ENCODE results near the gene PRADC1. TPM values are rescaled to one million over a fixed set of nuclear protein-coding genes. Genes with fewer than 3 reads are reported as not detected.

PRADC1 gene
- total and polyA plus RNA-seq, 7 experiments from 2014 or later: 4.3 to 29.5 (median 8.8) TPM

GRCh38 chr2:73256618-73256922 lies 23.5 kb upstream of the PRADC1 start:
- no peak for ATAC-seq
- POLR2A ChIA-PET: no interaction called here

DNA sequence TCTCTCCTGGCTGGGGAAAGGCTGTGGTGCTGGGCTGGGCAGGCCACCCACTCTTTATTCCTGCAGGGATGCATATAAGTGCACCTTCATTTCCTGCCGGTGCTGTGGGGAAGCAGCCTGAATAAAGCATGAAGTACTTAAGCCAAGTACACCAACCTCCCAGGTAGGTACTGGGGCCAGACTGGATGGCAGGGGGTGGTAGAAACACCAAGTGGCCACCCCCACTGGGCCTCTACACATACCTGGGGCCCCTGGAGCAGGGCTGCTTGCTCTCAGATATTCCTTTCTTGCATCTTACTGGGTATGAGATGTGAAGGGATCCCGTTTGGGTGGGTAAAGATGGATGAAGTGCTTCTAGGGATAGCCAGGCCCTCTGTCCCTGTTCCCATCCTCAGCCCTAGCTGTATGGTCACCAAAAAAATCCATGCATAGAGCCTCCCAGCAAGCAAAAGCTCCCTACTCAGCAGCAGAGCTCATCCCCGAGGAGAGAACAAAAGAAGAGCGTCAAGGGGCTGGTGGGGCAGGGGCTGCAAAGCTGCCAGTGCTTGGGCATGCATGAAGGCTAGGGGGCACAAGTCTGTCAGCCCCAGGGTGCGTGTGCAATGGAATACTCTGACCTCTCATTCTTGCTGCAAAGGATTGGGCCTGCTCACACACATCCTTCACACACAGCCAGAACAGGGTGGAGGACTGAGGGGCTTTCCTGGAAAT lies 23.0 kb upstream of the PRADC1 start:
- peaks cover 0 to 18% (median 9%) of the 10 kb centered on the region in 7 donors for H3K4me1 Mint-ChIP-seq
- Histone ChIP-seq H3K27me3 (ENCODE audit: control insufficient read depth in 2 of 2, insufficient read depth in 2 of 2, low read length in 2 of 2) (no peaks in the 10 kb centered on the region), H3K9me3 (ENCODE audit: control insufficient read depth in 2 of 3, low read length in 3 of 3) (no peaks in the 10 kb centered on the region), H3K4me3 (ENCODE audit: low read length) (no peak overlapping the region), H3K4me1 (ENCODE audit: control insufficient read depth in 2 of 2, insufficient read depth in 2 of 2, low read length in 2 of 2) (peaks cover 0 to 6% of the 10 kb centered on the region in 2 donors), H3K27ac (ENCODE audit: low read depth, low read length) (no peak overlapping the region), H3K36me3 (ENCODE audit: control insufficient read depth in 2 of 3, insufficient read depth in 3 of 3, low read length in 3 of 3) (peaks cover 5 to 58% (median 13%) of the 10 kb centered on the region in 3 experiments)
- H3K27ac Mint-ChIP-seq: peak overlapping the region in 5 of 9 donors; percentile 0 to 45 (median 25)
- peaks cover 0 to 19% (median 6%) of the 10 kb centered on the region in 5 donors for H3K36me3 Mint-ChIP-seq
- DNase-seq (no peak), ATAC-seq (no peak)
- no peaks in the 10 kb centered on the region for H3K27me3 Mint-ChIP-seq
- ChIA-PET CTCF (no interaction called here), POLR2A (no interaction called here)
- intact Hi-C loops (cut with micrococcal nuclease): no loop called here
- no peak overlapping the region for H3K4me3 Mint-ChIP-seq
- H3K9me3 Mint-ChIP-seq: no peaks in the 10 kb centered on the region

More at GRCh38 chr2:73256618-73256922, 23.5 kb upstream of the PRADC1 start:
- peaks cover 0 to 6% of the 10 kb centered on the region in 2 donors for H3K4me1 ChIP-seq (ENCODE audit: control insufficient read depth in 2 of 2, insufficient read depth in 2 of 2, low read length in 2 of 2)
- Mint-ChIP-seq H3K4me3 (no peak overlapping the region), H3K36me3 (peaks cover 0 to 18% (median 5%) of the 10 kb centered on the region in 5 donors), H3K27me3 (no peaks in the 10 kb centered on the region), H3K4me1 (peaks cover 0 to 18% (median 9%) of the 10 kb centered on the region in 7 donors), H3K9me3 (no peaks in the 10 kb centered on the region), H3K27ac (peak overlapping the region in 4 of 9 donors; percentile 19 to 77 (median 48))
- DNase-seq: no peak
- CTCF ChIA-PET: no interaction called here
- H3K36me3 ChIP-seq (ENCODE audit: control insufficient read depth in 2 of 3, insufficient read depth in 3 of 3, low read length in 3 of 3): peaks cover 5 to 57% (median 13%) of the 10 kb centered on the region in 3 experiments
- no peaks in the 10 kb centered on the region for H3K9me3 ChIP-seq (ENCODE audit: control insufficient read depth in 2 of 3, low read length in 3 of 3)
- no peaks in the 10 kb centered on the region for H3K27me3 ChIP-seq (ENCODE audit: control insufficient read depth in 2 of 2, insufficient read depth in 2 of 2, low read length in 2 of 2)
- H3K4me3 ChIP-seq (ENCODE audit: low read length): no peak overlapping the region
- H3K27ac ChIP-seq (ENCODE audit: low read depth, low read length): no peak overlapping the region
- intact Hi-C loops (cut with micrococcal nuclease): no loop called here

DNA sequence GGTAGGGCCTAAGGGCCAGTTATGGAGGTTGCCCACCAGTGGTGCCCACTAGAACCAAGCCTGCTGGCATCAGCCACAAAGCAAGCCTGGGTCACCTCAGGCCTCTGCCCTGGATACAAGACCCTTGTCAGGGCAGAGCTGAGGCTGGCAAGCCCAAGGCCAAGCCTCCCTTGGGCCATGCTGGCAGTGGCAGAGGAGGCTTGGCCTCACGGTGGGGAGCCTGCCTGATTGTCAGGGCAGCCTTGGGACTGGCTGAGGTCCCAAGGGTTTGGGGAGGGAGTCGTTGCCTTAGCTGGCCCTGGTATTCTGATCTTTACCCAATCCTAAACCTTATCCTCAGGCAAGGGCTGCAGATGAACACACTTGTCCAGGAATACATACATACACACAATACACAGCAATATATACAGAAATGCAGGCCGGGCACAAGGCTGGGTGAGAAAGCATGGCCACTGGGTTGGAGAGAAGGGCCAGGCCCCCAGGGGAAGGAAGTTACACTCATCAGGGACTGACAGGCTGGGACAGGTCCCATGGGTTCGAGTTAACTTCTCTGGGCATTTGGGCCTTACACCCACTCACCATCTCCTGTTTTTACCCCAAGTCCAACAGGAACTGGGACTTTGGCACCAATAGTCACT lies 22.1 kb upstream of the PRADC1 start:
- Mint-ChIP-seq H3K36me3 (peaks cover 0 to 28% (median 13%) of the 10 kb centered on the region in 5 donors), H3K27me3 (no peaks in the 10 kb centered on the region), H3K9me3 (no peaks in the 10 kb centered on the region), H3K27ac (peak overlapping the region in 2 of 9 donors; percentile 20 to 21), H3K4me3 (no peak overlapping the region), H3K4me1 (peaks cover 0 to 18% (median 9%) of the 10 kb centered on the region in 7 donors)
- CTCF ChIA-PET: no interaction called here
- H3K36me3 ChIP-seq (ENCODE audit: control insufficient read depth in 2 of 3, insufficient read depth in 3 of 3, low read length in 3 of 3): peaks cover 8 to 62% (median 14%) of the 10 kb centered on the region in 3 experiments
- POLR2A ChIA-PET: interaction anchor here (1.1 kb wide), 2 partner anchors 8 to 21 kb away, joined by 3 to 4 read pairs; partner anchors contain the start of gene CCT7
- DNase-seq: no peak
- no peak overlapping the region for H3K4me3 ChIP-seq (ENCODE audit: low read length)
- H3K27me3 ChIP-seq (ENCODE audit: control insufficient read depth in 2 of 2, insufficient read depth in 2 of 2, low read length in 2 of 2): no peaks in the 10 kb centered on the region
- H3K27ac ChIP-seq (ENCODE audit: low read depth, low read length): no peak overlapping the region
- no peak for ATAC-seq
- H3K4me1 ChIP-seq (ENCODE audit: control insufficient read depth in 2 of 2, insufficient read depth in 2 of 2, low read length in 2 of 2): peaks cover 0 to 6% of the 10 kb centered on the region in 2 donors
- H3K9me3 ChIP-seq (ENCODE audit: control insufficient read depth in 2 of 3, low read length in 3 of 3): no peaks in the 10 kb centered on the region
- intact Hi-C loops (cut with micrococcal nuclease): no loop called here

- ATAC-seq (no peak), DNase-seq (no peak)
- Mint-ChIP-seq H3K27ac (peak overlapping the region in 3 of 9 donors; percentile 20 to 71 (median 51)), H3K9me3 (no peaks in the 10 kb centered on the region), H3K36me3 (peaks cover 0 to 32% (median 19%) of the 10 kb centered on the region in 5 donors), H3K4me3 (no peak overlapping the region), H3K27me3 (no peaks in the 10 kb centered on the region), H3K4me1 (peaks cover 0 to 18% (median 9%) of the 10 kb centered on the region in 7 donors)
- Histone ChIP-seq H3K27me3 (ENCODE audit: control insufficient read depth in 2 of 2, insufficient read depth in 2 of 2, low read length in 2 of 2) (no peaks in the 10 kb centered on the region), H3K4me1 (ENCODE audit: control insufficient read depth in 2 of 2, insufficient read depth in 2 of 2, low read length in 2 of 2) (peaks cover 0 to 6% of the 10 kb centered on the region in 2 donors), H3K27ac (ENCODE audit: low read depth, low read length) (no peak overlapping the region), H3K9me3 (ENCODE audit: control insufficient read depth in 2 of 3, low read length in 3 of 3) (no peaks in the 10 kb centered on the region), H3K36me3 (ENCODE audit: control insufficient read depth in 2 of 3, insufficient read depth in 3 of 3, low read length in 3 of 3) (peaks cover 15 to 62% (median 21%) of the 10 kb centered on the region in 3 experiments), H3K4me3 (ENCODE audit: low read length) (no peak overlapping the region)
- POLR2A ChIA-PET: interaction anchor here (1.1 to 1.2 kb wide), 3 partner anchors 8 to 20 kb away, joined by 3 to 4 read pairs (median 4); partner anchors contain the start of gene CCT7
- intact Hi-C loops (cut with micrococcal nuclease): no loop called here
- CTCF ChIA-PET: no interaction called here
Observed at GRCh38 chr2:73254343-73255006, 21.4 kb upstream of the PRADC1 start.

GRCh38 chr2:73253901-73254300 lies 20.9 kb upstream of the PRADC1 start:
- no peak for DNase-seq
- no peak overlapping the region for H3K4me3 Mint-ChIP-seq
- ChIA-PET POLR2A (interaction anchor here (1.1 to 1.2 kb wide), 2 partner anchors 9 to 20 kb away, joined by 3 to 4 read pairs; partner anchors contain the start of gene CCT7), CTCF (no interaction called here)
- no peaks in the 10 kb centered on the region for H3K9me3 Mint-ChIP-seq
- Histone ChIP-seq H3K4me3 (ENCODE audit: low read length) (no peak overlapping the region), H3K27me3 (ENCODE audit: control insufficient read depth in 2 of 2, insufficient read depth in 2 of 2, low read length in 2 of 2) (no peaks in the 10 kb centered on the region), H3K36me3 (ENCODE audit: control insufficient read depth in 2 of 3, insufficient read depth in 3 of 3, low read length in 3 of 3) (peaks cover 20 to 62% (median 21%) of the 10 kb centered on the region in 3 experiments), H3K9me3 (ENCODE audit: control insufficient read depth in 2 of 3, low read length in 3 of 3) (no peaks in the 10 kb centered on the region), H3K27ac (ENCODE audit: low read depth, low read length) (no peak overlapping the region), H3K4me1 (ENCODE audit: control insufficient read depth in 2 of 2, insufficient read depth in 2 of 2, low read length in 2 of 2) (peaks cover 0 to 6% of the 10 kb centered on the region in 2 donors)
- peak overlapping the region in 2 of 9 donors; percentile 3 to 25 for H3K27ac Mint-ChIP-seq
- ATAC-seq: peak; percentile 25
- no peaks in the 10 kb centered on the region for H3K27me3 Mint-ChIP-seq
- intact Hi-C loops (cut with micrococcal nuclease): loop anchor here in 1 of 2 donors (2.0 kb wide), 1 partner anchor 19 kb away; the partner anchor contains the start of gene CCT7
- H3K36me3 Mint-ChIP-seq: peaks cover 0 to 35% (median 22%) of the 10 kb centered on the region in 5 donors
- peaks cover 0 to 16% (median 8%) of the 10 kb centered on the region in 7 donors for H3K4me1 Mint-ChIP-seq

GRCh38 chr2:73253400-73253799 lies 20.4 kb upstream of the PRADC1 start:
- POLR2A ChIA-PET: interaction anchor here (1.2 kb wide), 1 partner anchor 19 kb away, joined by 4 read pairs; the partner anchor contains the start of gene CCT7
- peaks cover 0 to 38% (median 22%) of the 10 kb centered on the region in 5 donors for H3K36me3 Mint-ChIP-seq
- ATAC-seq: no peak

More at GRCh38 chr2:73253400-73253799, 20.4 kb upstream of the PRADC1 start:
- Mint-ChIP-seq H3K4me1 (peaks cover 0 to 14% (median 6%) of the 10 kb centered on the region in 7 donors), H3K27me3 (no peaks in the 10 kb centered on the region), H3K27ac (peak overlapping the region in 2 of 9 donors; percentile 23 to 52), H3K4me3 (no peak overlapping the region), H3K9me3 (no peaks in the 10 kb centered on the region)
- Histone ChIP-seq H3K36me3 (ENCODE audit: control insufficient read depth in 2 of 3, insufficient read depth in 3 of 3, low read length in 3 of 3) (peaks cover 20 to 62% (median 21%) of the 10 kb centered on the region in 3 experiments), H3K4me1 (ENCODE audit: control insufficient read depth in 2 of 2, insufficient read depth in 2 of 2, low read length in 2 of 2) (peaks cover 0 to 6% of the 10 kb centered on the region in 2 donors), H3K27me3 (ENCODE audit: control insufficient read depth in 2 of 2, insufficient read depth in 2 of 2, low read length in 2 of 2) (no peaks in the 10 kb centered on the region), H3K9me3 (ENCODE audit: control insufficient read depth in 2 of 3, low read length in 3 of 3) (no peaks in the 10 kb centered on the region), H3K4me3 (ENCODE audit: low read length) (no peak overlapping the region), H3K27ac (ENCODE audit: low read depth, low read length) (peak overlapping the region; percentile 31)
- no peak for DNase-seq
- CTCF ChIA-PET: no interaction called here
- intact Hi-C loops (cut with micrococcal nuclease): loop anchor here in 1 of 2 donors (2.0 kb wide), 1 partner anchor 19 kb away; the partner anchor contains the start of gene CCT7
